Measurements from ENCODE around the gene CTU1.
"Not testable (repeated sequence)": the region's sequence is repeated elsewhere in the genome, so short reads cannot be mapped to it uniquely, and the experiment has no call there.

The CTU1 gene

DNA sequence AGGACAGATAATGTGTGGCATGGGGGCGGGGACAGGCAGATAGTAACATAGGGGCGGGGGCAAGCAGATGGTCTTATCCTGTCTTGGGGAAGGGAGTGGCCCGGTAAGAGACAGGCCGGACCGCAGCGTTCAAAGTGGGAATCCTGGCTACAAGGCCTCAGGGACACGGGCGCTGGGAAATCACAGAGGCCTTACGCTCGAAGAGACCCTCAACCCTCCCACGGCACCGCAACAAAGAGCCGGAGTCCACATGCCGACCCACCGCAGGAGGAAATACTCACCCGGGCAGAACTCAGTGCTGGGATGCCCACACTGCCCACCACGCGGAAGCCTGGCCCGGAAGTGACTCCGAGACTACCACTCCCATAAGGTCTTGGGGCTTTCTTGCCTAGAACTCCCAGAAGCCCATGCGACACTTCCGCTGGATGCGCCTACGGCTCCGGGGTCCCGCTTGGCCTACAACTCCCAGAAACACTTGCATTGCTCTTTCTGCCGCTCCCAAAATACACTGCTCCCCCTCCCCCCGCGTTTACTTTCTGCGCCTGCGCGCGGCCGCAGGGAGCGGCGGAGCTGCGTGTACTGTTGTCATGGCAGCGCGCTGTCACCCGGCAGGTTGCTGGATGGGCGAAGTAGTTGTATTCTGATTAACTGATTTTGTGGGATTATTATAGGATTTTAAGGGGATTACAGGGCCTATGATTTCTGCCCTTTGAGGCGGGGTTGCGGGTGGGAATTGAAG, at the start of gene CTU1:
Gene CTU1 (minus strand): TSS at position 344 of the 739 bp plus-strand sequence. CDS start 3,840 bp downstream, outside the sequence.
- peak; percentile 94 for DNase-seq

DNA sequence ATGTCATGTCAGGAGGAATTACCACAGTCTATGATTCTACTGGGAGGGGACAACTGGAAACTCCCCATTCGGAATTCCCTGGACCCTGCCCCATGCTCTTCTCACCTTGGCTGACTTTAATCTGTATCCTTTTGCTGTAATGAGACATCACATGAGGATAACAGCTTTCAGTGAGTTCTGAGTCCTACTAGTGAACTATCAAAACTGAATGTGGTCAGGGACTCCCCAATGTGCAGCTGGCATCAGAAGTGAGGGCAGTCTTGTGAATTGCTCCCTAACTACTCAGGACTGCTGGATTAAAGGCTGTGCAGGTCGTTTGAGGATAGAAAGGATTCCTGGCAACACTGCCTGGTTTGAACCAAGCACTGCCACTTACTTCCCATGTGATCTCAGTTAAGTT, 49.1 kb upstream of the CTU1 start:
- DNase-seq: no peak

DNA sequence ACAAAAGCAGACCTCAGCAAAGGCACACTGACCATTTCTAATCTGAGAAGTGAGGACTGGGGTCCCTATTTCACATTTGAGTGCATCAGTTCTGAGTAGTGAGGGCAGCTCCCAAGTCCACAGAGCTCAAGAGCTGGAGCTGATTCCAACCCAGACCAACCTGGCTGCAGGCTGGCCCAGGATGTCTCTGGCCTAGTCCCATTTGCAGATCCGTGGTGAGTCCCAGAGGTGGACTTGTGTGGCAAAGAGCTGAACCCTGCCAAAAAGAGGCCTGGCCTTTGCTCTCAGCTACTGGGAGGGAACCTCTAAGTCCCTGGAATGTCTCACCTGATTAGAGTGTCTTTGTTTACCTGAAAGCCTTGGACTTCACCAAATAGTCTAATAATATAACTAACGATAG, 48.5 kb upstream of the CTU1 start:
- no peak for DNase-seq

DNA sequence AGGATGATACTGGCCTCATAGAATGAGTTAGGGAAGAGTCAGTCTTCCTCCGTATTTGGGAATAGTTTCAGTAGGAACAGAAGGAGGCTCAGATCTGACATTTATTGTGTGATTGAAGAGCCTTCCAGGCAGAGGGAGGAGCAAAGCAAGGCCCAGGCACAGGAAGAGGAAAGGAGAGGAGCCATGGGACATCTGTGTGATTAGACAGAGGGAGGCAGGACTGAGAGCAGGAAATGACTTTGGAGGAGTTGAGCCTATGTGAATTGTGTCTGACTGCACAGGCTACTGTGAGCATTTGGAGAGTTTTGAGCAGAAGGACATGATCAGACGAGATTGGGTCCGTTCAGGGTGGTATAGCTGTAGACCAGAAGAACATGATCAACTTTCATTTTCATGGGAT, 42.4 kb upstream of the CTU1 start:
- DNase-seq: no peak

DNA sequence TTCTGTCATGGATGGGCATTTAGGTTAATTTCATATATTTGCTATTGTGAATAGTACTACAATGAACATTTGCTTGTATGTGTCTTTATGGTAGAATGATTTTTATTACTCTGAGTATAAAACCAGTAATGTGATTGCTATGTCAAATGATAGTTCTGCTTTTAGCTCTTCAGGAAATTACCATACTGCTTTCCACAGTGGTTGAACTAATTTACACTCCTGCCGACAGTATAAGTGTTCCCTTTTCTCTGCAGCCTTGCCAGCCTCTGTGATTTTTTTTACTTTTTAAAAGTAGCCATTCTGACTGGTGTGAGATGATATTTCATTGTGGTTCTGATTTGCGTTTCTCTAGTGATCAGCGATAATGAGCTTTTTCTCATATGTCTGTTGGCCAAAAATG, 40.4 kb upstream of the CTU1 start:
- no peak for DNase-seq

DNA sequence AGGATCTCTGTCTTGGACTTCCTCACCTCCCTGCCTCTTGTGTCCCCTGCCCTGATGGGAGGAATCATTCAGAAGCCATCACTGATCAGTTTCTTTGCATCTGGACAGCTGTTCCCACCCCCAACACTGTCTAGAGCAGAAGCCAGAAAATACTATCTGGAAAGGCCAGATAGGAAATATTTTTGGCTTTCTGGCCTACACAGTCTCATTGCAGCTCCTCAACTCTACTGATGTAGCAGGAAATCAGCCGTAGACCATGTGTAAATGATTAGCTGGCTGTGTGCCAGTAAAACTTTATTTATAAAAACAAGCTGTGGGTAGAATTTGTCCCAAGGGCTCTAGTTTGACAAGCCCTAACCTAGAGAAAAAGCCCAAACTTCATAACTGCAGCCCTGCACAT, 39.5 kb upstream of the CTU1 start:
- no peak for DNase-seq

DNA sequence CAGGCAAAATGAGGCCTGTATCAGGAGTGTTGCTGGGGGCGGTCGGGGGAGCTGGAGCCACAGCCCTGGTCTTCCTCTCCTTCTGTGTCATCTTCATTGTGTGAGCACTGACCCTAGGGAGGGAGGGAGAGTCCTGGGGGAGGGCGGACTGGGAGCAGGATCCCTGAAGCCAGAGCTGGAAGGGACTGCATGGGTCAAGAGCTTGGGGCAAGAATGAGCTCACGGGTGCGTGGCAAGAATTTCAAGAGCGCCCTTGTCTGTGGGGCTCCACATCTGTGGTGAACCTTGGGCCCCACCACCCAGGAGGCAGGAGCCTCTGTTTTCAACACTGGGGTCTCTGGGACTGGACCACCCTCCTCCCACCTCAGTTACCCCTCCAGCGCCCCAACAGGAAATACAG, 38.5 kb upstream of the CTU1 start:
- no peak for DNase-seq

DNA sequence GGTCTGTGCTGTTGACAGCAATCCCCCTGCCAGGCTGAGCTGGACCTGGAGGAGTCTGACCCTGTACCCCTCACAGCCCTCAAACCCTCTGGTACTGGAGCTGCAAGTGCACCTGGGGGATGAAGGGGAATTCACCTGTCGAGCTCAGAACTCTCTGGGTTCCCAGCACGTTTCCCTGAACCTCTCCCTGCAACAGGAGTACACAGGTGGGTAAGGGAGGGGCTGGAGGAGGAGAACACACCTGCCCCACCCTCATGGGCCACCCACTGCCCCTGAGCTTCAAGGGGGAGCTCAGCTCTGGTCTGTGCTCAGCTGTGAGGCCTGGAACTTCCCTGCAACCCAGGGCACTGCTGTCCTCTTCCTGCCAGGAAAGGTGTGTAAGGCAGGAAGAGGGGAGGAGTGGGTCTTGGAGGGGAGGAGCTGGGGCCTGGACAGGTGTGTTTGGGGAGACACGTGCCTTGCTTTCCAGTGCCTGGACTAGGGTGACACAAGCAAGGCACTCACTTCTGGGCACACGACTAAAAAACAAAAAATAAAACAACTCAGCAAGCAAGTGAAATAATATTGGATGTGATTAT, 37.8 kb upstream of the CTU1 start:
- DNase-seq: no peak

DNA sequence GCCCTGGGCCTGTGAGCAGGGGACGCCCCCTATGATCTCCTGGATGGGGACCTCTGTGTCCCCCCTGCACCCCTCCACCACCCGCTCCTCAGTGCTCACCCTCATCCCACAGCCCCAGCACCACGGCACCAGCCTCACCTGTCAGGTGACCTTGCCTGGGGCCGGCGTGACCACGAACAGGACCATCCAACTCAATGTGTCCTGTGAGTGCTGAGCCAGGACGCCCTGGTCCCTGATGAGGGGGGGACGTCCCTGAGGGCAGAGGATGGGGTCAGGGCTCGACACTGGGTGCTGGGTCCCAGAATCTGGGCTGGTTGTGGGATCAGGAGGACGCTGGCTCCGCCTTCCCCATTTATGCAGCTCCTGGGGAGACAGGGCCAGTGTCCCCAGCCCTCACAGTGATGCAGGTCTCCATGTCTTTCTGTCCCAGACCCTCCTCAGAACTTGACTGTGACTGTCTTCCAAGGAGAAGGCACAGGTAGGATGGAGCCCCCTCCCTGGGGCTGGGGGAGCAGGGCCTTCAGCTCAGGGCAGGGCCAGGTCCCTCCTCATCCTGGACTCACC, 36.4 kb upstream of the CTU1 start:
- no peak for DNase-seq

DNA sequence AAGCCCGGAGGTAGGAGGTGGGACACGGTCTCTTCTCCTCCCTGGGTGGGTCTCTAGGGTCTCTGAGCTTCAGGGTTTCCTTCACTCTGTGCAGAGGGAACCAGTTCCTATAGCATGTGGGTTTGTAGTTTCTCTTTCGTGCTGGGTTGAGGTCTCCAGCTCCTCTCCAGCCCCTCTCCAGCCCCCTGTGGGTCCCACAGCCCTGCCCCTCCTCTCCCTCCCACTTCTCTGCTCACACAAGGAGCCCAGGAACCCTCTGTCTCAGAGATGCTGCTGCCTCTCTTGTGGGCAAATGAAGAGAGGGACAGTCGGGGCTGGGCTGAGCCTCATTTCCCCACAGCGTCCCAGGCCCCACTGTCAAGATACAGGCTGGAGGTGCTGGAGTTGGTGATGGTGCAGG, 35.3 kb upstream of the CTU1 start:
- no peak for DNase-seq

DNA sequence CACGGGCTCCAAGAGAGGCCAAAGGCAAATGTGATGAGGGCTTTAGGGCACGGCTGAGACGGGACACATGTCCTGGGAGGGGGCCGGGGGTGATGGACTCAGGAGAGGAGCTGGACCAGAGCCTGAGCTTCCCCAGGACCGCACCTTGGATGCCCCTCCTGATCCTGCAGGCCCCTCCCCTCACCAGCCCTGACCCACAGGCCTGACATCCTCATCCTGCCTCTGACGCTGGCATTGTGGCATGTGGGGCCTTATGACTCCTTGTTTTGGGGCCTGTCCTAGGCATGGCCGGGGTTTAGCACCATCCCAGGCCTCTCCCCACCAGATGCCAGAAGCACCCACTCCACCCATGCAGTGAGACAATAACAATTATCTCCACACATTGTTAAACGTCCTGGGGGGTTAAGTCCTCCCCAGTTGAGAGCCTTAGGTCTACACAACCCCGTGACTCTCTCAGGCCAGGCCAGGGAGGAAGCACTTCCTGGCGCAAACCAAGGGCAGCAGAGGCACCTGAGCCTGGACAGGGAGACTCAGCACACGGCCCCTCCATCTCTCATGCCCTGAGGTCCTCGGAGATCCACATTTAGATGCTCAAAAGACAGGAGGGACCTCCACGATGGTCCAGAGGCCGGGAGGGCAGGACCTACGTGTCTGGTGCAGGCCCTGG, 34.7 kb upstream of the CTU1 start:
- not testable (repeated sequence) for DNase-seq

DNA sequence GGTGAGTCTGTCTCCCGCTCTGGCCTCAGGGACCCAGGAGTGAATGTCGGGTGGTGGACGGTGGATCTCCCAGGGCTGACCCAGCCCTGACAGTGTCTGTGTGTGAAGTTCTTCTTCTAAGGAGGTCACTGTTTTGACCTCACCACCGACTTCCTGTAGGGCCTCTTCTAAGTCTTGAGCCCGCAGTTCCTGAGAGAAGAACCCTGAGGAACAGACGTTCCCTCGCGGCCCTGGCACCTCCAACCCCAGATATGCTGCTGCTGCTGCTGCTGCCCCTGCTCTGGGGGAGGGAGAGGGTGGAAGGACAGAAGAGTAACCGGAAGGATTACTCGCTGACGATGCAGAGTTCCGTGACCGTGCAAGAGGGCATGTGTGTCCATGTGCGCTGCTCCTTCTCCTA, 33.9 kb upstream of the CTU1 start, which contains the start of gene SIGLEC7:
Gene SIGLEC7 (plus strand): TSS at position 183 of the 400 bp plus-strand sequence. CDS start 69 bp downstream, at position 252.
- DNase-seq: no peak

DNA sequence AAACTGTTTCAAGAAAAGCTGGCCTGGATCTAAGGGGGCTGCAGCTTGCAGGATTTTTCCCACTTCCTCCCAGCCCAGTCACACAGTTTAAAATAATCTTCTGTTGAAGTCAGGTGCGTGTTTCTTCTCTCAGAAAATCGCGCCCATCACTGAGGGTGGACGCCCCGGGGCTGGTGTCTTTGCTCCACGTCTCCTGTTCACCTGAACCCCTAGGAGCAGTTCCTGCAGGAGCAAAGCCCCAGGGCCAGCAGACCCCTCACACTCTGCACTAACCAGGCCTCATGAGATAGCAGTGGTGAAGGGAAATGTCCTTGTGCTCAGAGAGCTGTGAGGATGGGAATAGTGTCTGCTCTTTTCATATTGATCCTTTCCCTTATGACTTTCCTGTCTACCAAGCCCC, 33.0 kb upstream of the CTU1 start:
- no peak for DNase-seq

DNA sequence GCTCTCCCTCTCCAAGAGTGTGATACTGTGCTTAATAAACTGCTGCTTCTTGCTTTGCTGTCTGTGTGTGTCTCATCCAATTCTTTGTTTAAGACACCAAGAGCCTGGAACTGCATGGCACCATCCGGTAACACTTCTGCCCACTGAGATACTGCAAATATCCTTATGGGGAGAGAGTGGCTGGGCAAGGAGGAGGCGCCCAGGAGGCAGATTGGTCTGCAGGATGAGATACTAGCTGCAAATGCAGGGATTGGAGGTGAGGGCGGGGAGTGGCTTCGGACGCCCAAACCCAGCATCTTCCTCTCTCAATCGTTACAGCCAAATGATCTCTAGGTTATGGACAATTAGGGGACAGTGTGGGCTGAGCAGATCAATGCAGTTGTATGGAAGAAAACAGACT, 32.2 kb upstream of the CTU1 start:
- no peak for DNase-seq

DNA sequence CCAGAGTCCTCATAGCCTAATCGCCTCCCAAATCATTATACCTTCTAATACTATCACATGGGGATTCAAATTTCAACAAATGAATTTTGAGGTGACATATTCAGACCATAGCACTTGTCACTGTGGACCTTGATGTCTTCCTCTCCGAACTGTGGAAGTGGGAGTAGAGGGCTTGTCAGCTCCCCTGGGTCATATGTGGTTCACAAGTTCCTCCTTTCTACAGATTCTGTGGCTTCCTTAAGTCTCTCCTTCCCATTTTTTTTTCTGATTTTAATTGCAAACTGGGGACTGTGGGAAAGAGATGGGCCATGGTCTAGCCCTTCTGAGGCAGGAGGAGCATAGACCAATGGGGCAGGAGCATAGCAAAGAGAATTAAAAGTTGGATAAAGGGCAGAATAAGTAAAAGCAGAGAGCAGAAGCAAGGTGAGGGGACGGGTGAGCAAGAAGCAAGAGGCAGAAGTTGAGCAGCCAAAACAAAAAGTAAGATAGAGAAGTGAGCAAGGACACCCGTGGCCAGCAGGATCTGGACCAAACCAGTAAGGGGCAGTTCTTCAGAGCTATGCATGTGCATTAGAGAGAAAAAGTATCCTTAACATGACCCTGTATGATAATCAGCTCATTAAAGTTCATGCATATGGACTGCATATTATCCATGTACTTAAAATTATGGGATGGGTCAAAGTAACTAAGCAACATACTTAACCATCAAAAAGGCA, 31.2 kb upstream of the CTU1 start:
- DNase-seq: no peak

DNA sequence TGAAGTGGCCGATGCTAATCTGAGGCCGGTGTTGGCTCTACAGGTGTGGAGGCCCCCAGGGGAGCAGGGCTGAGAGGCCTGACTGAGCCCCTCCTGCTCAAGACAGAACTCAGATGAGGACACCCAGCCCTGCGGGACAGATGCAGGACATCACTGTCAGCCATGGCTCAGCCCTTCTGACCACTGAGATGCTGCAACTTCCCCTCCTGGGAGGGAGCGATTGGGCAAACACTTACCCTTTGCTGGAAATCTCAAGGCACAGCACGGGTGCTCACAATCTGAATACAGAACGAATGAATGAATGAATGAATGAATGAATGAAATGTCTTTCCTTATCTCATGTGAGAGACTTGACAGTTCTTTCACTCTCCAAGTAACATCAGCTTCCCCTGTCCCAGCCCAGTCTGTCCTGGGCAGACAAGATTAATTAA, 30.4 kb upstream of the CTU1 start:
- no peak for DNase-seq

DNA sequence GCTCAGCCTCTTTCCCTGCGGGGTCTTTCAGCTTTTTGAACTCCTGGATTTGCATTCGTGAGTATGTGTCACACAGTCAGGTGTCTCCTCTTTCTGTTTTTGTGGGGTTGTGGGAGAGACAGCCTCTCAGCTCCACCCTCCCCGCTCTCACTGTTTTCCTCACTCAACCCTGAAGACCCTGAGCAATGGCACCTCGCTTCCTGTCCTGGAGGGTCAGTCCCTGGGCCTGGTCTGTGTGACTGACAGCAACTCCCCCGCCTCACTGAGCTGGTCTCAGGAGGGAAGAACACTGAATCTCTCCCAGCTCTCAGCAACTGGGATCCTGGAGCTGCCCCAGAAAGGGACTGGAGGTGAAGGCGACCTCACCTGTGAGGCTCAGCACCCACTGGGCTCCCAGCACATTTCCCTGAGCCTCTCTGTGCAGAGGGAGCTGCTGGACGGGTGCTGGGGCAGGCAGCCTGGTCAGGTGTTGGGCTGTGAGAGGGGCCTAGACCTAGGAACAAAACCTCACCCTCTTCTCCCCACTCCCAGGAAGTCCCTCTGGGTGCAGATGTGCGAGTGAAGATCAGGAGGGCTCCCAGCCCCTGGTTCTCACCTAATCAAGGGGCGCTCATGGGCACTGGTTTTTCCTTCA, 29.7 kb upstream of the CTU1 start:
- DNase-seq: no peak

DNA sequence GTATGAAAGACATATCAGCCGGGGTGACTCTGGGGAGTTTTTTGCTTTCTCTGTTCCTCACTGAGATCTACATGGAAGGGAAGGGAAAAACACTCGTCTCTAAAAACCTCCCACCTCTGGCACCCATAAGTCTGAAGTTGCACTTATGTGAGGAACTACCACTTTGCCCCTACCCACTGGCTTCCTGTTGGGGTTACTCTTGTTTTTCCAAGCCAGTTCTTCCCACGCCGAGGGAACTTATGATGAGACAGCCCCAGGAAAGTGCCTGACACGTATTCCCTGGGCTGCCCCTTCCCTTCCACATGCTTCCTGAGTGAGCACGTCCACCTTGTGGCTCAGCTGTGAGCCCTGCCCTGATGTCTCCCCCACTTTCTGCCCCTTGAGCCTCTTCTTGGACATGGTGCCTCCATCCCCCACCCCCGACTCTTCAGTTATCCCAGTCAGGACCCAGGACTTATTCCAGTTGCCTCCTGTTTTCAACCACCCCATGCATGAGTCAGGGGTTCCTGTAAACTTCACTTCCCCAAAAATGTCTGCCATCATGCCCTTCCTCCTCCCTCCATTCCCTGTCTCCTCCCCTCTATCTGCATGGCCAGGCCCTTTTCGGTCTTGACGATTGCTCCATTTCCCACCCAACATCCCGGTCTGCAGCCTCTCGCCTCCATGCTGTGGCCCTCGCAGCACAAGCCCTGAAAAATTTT, 28.8 kb upstream of the CTU1 start:
- DNase-seq: peak; percentile 22

DNA sequence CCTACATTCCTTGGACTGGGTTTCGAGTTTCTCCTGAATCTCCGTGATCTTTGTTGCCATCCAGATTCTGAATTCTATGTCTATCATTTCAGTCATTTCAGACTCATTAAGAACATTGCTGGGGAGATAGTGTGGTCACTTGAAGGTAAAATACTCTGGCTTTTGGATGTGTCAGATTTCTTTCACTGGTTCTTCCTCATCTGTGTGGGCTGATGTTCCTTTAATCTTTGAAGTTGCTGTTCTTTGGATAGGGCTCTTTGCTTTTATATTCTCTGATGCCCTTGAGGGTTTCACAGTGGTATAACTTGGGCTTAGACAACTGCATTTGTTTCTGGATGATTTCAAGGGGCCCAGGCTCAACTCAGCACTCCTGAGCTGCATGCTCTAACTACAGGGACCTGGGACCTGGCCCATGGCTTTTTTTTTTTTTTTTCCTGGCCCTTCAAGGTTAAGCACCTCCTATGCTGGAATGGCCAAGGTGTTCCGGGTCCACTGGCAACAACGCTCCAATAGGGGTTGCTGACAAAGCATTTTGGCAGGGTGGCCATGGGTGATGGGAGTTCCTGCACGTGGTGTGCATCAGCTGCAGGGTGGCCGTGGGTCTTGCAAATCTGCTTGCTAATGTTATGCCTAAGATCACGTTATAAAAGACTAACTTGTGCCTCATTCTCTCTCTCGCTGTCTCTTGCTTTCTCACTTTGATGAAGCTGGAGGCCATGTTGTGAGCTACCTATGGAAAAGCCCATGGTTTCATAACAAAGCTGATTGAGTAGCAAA, 28.0 kb upstream of the CTU1 start:
- DNase-seq: peak; percentile 15

DNA sequence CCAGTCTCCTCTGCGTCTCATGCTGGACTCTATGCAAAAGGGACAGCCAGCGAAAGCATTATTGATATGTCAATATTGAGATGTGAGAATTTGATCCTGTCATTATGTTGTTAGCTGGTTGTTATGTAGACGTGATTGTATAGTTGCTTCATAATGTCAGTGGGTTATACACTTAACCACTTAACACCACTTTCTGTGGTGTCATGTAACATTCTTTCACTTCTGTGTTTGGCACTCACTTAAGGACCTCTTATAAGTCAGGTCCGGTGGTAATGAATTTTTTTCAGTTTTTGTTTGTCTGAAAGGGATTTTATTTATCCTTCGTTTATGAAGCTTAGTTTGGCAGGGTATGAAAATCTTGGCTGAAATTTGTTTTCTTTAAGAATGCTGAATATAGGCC, 26.8 kb upstream of the CTU1 start:
- no peak for DNase-seq

Measured in activated CD4-positive, CD25-positive, alpha-beta regulatory T cell treated with anti-CD3 and anti-CD28 coated beads, Interleukin-2, amount 50 U/mL, for 72 hours (primary cell).